ENCODE data around the gene PARD3B.

The PARD3B gene

DNA sequence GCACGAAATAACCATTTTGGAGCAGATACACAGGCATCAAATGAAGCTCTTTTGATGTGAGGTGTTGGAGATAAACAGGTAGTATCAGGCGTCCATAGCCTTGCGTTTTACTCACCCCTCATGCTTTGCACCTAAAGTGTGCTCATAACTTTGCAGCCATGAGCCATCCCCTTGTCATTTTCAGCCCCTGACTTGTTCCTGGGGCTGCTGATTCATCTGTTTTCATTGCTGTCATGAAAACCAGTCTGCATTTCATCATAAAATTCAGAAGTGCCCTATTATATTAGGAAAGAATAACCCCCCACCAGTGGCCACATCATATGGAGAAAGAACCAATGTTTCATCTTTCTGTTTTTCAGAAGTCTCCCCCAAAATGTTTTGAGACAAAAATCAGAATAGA, 807.3 kb downstream of the PARD3B start:
- no peak for DNase-seq (ENCODE audit: low read depth)

DNA sequence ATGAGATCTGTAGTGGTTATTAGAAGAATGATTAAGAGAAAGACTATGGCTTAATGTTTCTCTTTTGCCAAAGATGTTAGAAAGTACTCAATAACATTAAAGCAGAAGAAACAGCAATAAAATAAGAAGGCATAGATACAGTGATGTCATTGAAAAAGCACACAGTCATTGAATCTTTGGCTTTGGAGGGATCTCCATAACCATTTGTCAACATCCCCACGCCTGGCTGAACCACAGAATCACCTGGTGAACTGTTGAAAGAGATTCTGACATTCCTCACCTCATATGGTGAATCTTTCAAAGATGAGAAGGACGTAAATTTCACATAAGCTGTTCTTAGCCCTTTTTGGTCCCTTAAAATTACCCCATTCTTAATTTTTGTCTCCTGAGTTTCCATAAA, 812.5 kb downstream of the PARD3B start:
- DNase-seq (ENCODE audit: low read depth) = no peak

DNA sequence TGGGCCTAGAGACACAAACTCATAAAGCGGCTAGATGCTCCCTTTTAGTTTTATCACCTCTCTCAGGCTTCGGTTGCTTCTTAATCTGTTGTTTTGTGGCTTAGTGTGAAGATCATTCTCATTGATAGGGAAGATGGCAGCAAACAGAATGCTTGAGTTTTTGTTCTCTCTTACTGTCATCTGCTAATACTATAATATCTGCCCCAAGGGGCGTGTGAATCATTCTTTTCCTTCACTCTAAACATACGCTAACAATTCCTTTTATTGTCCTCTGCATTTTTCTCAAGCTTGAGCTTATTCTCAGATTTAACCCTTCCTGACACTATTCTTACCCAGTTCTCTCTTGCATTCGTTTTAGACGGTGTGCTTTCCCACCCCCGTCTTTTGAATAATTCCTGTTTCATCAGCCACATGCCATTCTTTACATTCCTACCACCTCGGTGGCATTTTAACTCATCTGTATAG, 813.1 kb downstream of the PARD3B start:
- no peak for DNase-seq (ENCODE audit: low read depth)

DNA sequence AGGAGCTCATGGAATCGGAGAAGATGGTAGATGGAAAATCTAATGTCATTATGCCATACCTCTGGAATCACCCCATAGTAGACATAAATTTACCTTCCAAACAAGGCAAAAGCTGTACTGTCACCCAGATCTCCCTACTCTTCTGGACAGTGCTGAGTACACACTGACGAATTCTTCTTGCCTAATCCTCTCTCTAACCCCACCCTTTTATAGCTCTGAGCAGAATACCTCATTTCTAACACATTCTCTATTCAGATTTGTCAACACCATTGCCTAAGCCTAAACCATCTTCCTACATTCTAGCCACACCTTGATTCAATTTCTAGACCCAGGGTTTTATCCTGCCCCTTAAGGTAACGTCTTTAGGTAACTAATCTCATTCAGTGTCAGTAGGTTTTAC, 816.0 kb downstream of the PARD3B start:
- DNase-seq (ENCODE audit: low read depth) = no peak

DNA sequence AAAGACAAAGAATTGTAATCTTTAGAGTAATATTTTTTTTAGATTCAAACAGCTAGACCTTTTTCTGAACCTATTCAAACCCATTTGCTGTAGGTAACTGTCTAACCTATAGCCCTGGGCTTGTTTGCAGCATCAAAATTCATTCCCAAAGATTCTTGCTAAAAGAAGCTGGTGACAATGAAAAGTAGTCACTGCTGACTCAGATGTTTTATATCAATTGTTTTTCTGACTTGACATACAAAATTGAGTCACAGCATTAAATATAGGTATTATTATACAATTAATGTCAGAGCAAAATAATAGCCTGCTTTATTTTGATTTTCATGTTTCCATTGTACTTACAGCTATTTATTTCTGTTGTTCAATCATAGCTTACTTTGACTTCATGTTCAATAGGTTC, 816.7 kb downstream of the PARD3B start:
- DNase-seq (ENCODE audit: low read depth) = no peak

DNA sequence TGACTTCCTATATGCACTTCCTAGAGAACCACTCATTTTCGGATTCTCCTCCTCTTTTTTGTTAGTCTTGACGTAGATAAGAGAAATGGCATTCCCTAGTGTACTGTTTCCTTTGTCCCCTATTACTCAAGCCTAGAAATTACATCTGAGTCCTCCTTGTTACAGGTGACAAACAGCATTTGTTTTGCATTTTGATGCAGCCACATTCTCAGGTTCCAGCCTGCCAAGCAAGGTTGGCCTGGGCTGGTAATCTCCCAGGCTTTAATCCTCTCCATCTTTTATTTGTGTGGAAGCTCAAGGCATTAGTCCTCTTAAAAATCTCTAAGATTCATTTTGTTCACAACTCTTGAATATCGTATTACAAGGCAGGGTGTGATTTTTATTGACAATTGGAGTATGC, 819.0 kb downstream of the PARD3B start:
- DNase-seq (ENCODE audit: low read depth) = no peak

DNA sequence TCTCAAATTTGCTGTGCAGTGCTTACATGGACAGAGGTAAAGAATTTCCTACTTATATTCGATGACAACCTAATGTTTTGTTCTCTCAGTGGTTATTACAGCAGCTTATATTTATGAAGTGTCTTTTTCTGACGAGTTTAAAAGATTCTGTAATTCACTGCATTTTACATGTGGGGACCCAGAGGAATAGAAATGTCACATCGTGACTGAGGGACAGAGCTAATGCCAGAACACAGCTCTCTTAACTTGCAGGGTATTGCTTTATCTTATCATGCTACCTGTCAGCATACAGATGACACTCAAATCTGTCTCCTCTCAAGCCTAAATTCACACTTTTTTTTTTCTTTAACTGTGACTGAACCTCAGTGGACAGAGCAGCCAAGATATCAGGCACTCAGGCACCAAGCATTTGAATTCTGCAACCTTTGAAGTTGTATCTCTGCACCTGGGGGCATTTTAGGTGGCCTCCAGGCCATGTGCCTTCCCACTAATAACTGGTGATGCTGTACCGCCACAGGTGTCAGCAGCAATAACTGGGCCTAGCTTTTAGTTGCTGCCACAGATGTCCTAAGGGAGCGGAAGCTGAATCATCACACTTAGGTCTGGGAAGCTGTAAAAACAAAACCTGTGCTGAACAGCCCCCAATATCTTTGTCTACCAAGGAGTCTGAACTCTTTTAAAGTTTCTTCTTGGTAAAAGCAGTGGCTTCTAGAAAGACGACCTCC, 821.2 kb downstream of the PARD3B start:
- DNase-seq (ENCODE audit: low read depth) = no peak

DNA sequence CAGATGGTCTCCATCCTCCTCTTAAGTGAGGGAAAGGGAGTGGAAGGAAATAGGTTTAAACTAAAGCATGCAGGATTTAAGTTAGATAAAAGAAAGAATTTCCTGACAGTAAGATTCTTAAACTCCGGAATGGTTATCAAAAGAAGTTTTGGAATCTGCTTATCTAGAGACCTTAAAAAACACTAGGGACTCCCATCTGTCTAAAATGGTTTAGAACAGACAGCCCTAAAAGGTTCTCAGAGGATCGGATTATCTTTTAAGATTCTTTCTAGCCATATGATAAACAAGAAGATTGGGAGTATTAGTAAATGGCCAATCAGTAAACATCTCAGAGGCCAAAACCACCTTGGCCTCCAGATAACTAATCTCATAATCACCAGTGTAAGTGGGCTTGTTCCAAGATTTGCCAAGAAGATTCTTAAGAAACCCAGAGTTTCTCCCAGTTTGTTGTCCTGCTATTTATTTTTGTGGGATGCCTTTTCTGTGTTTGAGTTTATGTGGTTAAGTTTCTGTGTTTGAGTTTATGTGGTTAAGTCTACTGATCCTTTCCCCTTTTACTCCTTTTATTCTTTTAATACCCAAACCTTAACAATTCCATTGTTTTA, 822.2 kb downstream of the PARD3B start:
- DNase-seq (ENCODE audit: low read depth) = no peak

DNA sequence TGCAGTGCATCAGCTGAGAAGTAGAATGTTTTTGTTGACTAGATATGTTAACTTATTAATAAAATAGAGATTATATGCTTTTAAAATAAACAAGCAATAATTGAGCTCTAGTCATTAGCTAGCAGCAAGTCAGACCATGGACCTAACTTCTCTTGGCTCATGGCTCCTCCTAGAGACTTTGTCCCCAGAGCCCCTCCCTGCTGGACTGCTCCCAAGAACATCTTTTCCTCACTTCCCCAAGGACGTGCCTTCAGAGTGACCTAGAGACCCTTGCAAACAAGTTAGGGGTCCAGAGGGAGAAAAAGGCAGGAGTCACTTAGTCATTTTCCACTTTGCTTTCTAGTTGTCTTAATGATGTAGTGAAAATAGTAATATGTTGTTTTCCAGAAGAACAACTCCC, 824.5 kb downstream of the PARD3B start:
- no peak for DNase-seq (ENCODE audit: low read depth)

DNA sequence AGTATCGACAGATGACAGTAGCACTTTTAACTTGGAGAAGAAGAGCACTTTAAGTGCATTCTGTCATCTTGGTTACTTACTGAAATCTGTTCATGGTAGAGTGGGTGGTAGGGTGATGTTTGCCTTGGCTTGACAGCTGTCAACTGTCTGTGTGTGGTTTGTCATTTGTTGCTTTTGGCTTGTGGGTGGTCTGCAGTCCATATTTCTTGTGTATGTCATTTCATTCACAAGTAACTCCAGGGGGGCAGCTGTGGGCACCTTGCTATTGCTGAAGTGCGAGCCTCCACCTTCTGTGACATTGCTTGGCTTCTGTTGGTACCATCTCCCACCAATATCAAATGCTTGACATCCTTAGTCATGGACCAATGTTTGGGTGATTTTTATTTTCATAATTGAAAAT, 825.5 kb downstream of the PARD3B start:
- no peak for DNase-seq (ENCODE audit: low read depth)

DNA sequence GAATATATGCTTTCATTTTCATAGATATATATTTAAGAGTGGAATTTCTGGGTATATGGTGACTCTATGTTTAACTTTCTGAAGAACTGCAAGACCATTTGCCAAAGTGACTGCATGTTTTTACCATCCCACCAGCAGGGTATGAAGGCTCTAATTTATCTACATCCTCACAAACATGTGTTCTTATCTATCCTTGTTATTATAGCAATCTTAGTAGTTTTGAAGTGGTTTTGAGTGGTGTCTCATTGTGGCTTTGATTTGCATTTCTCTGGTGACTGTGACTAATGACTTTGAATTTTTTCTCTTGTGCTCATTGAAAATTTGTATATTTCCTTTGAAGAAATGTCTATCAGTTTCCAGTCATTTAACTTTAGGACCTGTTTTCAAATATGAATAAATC, 826.9 kb downstream of the PARD3B start:
- no peak for DNase-seq (ENCODE audit: low read depth)

DNA sequence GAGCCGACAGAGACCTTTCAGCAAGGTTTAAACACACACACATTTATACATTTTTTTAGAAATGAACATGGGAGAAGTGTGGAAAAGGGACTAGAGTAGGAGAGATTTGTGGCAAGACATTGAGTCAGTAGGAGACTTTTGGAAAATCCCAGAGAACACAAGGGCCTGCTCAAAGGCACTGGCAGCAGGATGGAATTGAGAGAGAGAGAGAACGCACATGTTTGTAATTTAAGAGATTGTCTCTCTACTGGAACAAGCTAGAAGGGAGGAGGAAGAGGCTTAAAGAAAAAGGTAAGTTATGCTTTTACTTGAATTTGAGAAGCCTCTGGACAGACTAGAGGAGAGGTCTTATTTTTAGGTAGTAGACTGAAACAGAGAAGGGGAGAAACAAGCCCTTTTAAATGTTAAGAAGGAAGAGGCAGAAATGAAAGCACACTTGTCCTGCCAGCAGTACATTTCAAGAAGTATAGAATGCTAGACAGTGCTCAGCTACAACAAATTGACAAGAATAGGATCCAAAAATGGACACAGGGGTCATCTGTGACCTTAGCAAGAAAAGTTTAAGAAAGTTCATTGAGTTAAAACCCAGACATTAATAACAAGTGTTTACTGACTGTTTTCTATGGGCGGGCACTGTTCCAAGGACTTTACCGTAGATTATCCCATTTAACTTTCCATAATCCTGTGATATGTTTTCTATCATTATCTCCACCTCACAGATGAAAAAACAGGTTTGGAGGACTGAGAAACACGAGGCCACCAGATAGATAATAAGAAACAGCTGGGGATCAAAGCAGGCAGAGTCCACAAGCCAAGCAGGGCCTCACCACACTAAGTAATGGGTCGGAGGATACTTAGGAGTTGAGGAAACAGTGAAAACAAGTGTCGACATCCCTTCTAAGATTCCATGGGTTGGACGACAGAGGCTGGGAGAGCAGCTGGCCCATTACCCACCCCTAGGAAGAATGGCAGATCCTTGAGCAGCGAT, 830.5 kb downstream of the PARD3B start:
- no peak for DNase-seq (ENCODE audit: low read depth)

DNA sequence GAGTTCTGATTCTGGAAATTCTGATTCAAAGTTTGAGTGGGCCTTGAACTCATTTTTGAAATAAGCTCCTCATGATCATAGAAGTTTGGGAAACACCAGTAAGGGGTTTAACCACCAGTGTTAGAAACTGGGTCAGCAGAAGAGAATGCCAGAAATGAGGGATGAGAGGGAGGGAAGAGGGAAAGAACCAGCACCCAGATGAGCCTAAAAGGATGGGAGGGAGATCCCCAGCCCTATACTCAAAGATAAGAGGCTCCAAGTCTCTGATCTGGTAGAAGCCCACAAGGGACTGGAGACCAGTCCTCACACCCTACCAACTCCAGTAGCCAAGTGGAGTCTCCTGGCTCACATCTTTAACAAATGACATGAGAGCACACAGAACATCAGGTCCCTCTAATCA, 832.0 kb downstream of the PARD3B start:
- no peak for DNase-seq (ENCODE audit: low read depth)

DNA sequence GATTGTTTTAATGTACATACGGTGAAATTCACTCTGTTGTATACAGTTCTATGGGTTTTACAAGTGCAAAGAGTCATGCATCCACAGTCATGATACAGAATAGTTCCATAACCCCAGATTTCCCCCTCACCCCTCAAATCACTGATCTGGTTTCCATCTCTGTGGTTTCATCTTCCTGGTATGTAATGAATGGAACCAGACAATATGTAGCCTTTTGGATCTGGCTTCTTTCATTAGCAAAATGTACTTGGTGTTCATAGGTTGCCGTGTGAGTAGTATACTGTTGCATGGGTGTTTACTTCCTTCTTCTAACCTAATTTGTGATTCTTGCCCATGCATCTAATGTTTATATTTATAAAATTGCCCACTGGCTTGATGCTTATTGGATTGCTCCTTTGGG, 838.3 kb downstream of the PARD3B start:
- no peak for DNase-seq (ENCODE audit: low read depth)

DNA sequence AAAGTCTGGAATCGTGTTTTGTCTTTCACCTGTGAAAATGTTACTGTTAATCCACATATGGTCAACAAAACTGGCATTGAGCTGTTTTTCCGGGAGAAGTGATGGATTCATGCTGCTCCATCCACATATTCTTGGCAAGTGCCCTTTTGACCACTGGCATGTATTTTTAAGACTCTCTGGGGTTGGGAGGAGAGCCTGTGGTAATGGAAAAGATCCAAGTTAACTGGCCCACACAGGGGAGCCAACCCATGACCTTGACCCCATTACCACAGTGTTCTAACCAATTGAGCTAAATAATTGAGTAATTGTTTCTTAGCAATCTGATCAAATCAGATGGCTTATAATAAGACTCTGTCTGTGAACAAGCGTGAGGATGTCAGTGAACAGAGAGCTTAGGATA, 840.8 kb downstream of the PARD3B start:
- DNase-seq (ENCODE audit: low read depth) = no peak

DNA sequence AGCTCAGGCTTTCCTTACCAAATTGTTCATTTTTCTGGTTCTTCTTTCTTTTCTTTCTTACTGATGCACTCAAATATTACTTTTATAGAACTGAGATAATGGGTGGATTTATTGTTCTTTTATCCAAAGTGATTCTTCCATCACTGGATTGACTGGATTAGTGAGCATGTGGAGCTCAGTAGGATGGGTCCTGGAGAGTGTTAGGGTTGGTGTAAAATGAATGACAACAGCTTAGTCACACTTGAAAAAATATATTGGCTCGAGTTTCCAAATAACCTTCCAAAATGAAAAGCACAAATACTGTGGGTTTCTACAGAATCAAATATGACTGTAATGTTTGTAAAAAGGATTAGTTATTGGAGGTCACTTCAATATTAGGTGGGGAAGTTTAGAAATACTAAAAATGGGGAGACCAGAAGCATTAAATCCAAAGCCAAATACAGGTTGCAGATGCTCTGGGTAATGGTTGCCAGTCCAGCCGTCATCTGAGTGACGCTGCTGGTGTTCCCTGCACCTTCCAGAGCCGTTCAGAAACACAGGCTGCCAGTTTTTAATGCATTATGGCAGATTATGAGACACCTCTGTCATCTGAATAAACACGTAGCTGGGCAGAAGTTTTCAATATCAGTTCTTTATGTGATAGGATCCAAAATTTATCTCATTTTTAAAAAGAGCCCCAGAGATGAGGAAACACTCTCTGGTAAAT, 842.2 kb downstream of the PARD3B start:
- no peak for DNase-seq (ENCODE audit: low read depth)

DNA sequence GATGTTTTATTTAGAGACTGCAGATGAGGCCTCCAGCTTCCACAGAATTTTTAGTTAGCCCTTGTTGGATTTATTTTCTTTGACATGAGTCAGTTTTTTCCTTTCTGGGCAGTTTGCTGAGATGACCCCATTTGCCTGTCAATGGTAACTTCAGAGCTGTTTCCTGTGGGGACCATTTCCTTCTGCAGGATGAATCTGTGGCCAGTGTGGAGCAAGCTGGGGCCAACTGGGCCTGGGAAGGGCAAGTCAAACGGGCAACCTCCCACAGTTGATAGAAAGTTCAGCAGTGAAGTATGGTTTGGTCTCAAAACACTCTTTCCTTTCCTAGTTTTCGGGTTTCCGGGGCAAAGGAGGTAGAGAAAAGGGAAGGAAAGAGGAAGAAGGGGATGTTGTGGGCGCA, 845.6 kb downstream of the PARD3B start:
- no peak for DNase-seq (ENCODE audit: low read depth)

DNA sequence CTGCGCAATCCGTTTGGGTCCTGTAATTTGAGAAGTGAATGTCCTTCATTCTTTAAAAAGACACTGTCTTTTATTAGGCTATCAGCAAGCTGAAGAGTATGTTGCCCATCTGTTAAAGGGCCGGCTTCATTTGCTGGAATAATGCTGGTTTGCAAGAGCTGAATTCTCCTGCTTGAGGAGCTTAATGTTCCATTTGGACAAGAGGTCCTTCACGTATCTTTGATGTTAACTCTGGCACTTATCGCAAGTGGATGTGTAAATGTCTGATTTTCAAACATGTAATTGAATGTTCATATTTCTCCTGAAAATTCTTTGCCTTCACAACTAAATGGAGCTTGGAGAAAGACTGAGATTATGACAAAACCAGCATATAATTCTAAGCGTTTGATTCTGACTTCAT, 856.2 kb downstream of the PARD3B start:
- no peak for DNase-seq (ENCODE audit: low read depth)

DNA sequence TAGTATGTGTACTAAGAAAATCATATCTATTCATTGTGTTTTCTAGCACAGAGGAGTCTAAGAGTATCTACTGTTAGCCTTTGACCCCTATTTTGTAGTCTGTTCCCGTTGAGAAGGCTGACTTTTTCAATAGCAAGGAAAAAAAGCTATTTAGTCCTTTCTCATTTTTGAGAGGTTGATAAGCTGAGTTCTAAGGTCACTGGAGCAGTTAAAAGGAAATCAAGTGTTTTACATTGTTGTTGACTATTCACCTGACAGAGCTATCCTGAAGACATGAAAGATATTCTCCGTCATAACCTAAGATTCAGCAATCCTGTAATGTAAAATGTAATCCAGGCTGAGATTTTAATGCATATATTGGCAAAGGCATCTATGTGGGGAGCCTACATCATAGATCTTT, 856.7 kb downstream of the PARD3B start:
- DNase-seq (ENCODE audit: low read depth) = no peak

DNA sequence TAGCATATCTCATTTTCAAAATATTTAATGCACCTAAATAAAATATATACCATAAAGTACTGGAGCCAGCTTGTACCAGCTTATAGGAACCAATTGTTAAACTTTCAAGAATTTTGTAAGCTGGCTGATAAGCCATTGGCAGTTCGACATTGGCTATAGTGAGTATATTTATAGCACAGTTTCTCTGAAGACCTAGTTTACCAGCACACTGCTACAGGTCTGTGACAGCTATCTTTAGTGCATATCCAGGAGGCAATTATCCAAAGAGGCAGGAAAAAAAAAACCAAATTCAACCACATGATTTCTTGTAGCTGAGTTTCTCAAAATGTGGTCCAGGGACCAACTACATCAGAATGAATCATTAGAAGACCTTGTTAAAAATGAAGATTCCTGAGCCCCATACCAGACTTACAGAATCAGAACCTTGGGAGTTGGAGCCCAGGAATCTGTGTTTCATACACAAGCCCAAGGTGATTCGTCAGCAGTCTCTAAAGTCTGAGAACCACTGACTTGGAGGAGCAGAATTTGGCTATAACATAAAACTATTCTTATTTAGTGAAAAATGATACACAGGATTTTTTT, 858.1 kb downstream of the PARD3B start:
- DNase-seq (ENCODE audit: low read depth) = no peak

DNA sequence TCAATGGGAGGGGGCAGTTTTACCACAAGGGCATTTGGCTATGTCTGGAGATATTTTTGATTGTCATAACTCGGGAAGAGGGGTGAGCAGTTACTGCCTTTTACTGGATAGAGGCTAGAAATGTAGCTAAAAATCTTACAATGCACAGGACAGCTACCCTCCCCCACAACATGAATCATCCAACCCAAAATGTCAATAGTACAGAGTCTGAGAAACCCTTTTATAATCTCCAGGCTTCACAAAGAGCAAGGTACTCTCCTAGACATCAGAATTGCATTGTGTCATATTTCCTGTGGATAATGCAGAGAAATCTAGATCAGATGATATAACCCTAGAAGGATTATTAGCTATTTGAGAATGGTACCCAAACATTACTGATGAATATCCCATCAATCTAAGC, 859.9 kb downstream of the PARD3B start:
- DNase-seq (ENCODE audit: low read depth) = no peak

DNA sequence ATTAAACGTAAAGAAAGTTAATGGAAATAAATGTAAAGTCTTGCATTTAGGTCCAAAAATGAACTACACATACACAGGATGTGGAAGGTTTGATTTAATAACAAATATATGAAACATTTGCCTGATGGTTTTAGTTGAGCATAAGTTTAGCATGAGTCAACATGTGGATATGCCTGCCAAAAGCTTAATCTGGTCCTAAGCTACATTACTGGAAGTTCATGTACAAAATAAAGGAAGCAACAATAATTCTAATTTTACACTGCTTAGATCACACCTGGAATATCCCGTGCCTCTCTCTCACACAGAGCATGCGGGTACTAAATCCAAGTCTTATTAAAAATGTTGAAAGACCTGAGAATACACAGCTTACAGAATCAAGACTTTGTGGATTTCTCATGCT, 860.5 kb downstream of the PARD3B start:
- no peak for DNase-seq (ENCODE audit: low read depth)
